HFF-Myc (cell line): ENCODE data around the gene CD300C.
"Not testable (repeated sequence)": the region's sequence is repeated elsewhere in the genome, so short reads cannot be mapped to it uniquely, and the experiment has no call there.

Source experiments
- DNase-seq: peaks from one replicate; pipeline ENCODE4 v3.0.0-alpha.2; 2011; ENCODE audit warnings: low read depth; ENCODE audit errors: extremely low read depth
- H3K4me3 ChIP-seq: replicated peaks from 2 replicates; pipeline ENCODE4 v1.5.1; 2011; ENCODE audit warnings: low read depth, mild to moderate bottlenecking, control low read depth, low read length
- TF ChIP-seq, protein P1 (sequence below): IDR thresholded peaks from 2 replicates; pipeline ENCODE4 v1.5.1; 2012; ENCODE audit warnings: mild to moderate bottlenecking, low read depth, low read length, control low read depth; ENCODE audit errors: missing control alignments

The CD300C gene

DNA sequence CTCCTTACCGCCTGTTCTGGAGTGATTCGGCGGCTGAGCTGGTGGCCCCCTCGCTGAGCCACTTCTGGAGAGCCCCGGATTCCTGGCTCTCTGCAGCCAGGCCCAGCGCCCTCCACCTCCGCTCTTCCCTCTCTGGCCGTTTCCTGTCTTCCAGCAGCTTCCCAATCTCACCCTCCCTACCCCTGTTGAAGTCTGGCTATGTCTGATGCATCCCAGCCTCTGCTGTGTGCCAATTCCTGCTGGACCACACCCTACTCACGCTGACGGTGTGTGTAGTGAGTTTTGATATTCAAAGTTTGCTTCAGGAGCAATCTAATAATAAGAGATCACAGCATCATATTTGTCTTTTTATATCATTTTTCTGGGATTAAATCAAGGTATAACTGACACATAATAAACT is 36.7 kb upstream of the CD300C start:
- no peak overlapping the region for H3K4me3 ChIP-seq
- TF ChIP-seq, protein P1, sequence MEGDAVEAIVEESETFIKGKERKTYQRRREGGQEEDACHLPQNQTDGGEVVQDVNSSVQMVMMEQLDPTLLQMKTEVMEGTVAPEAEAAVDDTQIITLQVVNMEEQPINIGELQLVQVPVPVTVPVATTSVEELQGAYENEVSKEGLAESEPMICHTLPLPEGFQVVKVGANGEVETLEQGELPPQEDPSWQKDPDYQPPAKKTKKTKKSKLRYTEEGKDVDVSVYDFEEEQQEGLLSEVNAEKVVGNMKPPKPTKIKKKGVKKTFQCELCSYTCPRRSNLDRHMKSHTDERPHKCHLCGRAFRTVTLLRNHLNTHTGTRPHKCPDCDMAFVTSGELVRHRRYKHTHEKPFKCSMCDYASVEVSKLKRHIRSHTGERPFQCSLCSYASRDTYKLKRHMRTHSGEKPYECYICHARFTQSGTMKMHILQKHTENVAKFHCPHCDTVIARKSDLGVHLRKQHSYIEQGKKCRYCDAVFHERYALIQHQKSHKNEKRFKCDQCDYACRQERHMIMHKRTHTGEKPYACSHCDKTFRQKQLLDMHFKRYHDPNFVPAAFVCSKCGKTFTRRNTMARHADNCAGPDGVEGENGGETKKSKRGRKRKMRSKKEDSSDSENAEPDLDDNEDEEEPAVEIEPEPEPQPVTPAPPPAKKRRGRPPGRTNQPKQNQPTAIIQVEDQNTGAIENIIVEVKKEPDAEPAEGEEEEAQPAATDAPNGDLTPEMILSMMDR: no peak
- no peak for DNase-seq

DNA sequence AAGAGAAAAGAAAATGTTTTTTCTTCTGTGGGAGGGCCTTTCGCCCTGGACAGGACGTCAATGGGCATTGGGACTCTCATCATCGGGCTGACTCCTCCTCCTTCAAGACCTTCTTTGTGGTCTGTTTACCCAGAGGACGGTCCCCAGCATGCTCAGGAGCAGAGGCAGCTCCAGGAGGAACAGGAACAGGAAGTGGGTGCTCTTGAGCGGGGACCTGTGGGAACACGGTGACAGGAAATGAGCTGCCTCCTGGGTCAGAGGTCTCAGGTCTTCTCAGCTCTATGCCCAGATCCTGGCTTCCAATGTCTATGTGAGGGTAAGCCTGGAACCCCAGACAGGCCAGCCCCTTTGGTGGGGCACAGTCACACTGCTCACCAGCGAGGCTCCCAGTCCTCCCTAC is 34.0 kb upstream of the CD300C start:
- DNase-seq: no peak
- TF ChIP-seq, protein P1: no peak
- H3K4me3 ChIP-seq: no peak overlapping the region

DNA sequence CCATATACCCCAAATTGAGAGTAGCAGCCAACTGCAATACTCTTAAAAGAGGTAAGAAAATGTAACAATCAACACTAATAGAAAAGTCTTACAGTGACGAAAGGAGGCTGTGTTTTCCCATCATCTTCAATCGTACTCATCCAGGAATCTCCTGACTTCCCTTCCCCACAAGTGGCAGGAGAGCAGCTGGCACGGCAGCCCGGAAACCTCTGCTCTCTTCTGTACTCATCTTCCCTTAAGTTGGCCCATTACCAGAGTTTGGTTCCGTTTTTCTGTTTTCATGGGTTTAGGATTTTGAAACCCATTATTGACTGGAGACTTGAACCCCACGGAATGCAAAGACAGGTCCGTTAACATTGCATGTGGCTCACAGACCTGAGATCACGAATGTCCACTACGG is 33.1 kb upstream of the CD300C start:
- H3K4me3 ChIP-seq: no peak overlapping the region
- no peak for DNase-seq
- TF ChIP-seq, protein P1: no peak

DNA sequence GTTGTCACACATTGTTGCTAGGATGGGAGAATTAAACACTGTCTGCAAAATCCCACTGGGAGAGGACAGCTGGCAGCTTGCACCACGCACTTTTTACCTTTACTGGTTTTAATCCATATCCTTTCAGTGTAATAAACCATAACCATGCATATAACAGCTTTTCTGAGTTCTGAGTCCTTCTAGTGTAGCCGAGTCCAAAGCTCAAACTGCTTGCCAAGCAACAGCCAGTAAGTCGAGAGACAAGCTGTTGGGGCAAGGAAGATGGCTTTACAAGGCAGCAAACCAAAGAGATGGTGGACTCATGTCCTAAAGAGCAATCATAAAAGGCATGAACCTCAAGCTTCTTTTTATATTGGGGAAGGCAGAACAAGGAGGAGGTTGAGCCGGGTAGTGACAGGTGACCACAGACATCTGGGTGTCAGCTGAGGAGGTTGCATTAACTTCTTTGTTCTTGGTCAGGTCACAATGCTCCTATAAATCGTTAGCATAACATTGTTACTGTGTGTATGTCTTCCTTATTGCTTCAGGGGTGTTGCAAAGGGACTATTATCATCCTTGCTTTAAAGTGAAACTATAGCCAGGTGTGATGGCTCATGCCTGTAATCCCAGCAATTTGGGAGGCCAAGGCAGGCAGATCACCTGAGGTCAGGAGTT is 28.7 kb upstream of the CD300C start:
- no peak for DNase-seq
- TF ChIP-seq, protein P1: no peak

DNA sequence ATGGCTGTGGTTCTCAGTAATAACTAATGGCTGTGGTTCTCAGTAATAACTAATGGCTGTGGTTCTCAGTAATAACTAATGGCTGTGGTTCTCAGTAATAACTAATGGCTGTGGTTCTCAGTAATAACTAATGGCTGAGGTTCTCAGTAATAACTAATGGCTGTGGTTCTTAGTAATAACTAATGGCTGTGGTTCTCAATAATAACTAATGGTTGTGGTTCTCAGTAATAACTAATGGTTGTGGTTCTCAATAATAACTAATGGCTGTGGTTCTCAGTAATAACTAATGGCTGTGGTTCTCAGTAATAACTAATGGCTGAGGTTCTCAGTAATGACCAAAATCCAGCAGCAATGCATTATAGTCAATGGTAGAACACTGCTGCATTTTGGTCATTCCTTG is 27.7 kb upstream of the CD300C start:
- H3K4me3 ChIP-seq, DNase-seq: not testable (repeated sequence)

More for the DNA sequence above, 28.7 kb upstream of the CD300C start:
- H3K4me3 ChIP-seq: no peak overlapping the region

DNA sequence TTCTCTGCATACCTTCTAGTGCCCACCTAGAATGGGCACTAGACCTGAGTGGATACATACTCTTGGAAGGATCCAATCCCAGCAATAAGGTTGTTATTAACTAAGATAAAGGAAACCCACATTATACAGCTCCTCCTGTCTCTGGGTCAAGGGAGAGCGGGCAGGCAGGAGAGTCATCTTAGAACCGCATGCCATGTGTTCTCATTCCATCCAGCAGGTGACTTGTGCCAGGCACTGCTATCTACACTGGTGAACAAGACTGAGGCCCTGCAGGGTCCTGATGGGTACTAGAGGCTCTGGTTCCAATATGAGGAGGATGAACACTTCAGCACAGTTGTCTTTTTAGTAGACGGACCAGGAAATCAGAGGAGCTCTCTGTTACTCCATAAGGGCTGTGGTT is 27.3 kb upstream of the CD300C start:
- H3K4me3 ChIP-seq: no peak overlapping the region
- no peak for DNase-seq
- TF ChIP-seq, protein P1: no peak

DNA sequence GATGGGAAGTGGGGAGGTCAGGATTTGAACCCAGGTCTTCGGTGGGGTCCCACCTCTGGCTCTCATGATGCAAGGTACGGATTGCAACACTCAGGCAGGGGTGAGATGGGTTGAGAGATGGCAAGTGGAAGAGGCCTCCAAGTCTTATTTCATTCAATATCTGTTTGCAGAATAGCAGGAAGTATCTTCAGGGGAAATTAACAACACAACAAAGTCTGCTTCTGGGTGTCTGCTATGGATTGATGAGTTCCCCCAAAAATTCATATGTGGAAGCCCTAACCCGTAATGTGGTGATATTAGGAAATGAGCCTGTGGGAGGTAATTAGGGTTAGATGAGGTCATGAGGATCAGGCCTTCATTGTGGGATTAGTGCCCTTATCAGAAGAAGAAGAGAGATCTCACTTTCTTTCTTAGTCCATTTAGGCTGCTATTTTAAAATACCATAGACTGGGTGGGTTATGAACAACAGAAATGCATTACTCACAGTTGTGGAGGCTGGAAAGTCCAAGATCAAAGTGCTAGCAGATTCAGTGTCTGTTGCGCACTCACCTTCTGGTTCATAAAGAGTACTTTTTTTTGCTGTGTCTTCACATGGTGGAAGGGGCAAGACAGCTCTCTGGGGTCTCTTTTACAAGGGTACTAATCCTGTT is 25.8 kb upstream of the CD300C start:
- TF ChIP-seq, protein P1: no peak
- no peak for DNase-seq
- H3K4me3 ChIP-seq: no peak overlapping the region
